ENCODE measurements around the gene S100A14. TPM values are rescaled to one million over a fixed set of nuclear protein-coding genes. Genes with fewer than 3 reads are reported as not detected.

Gene S100A14
- total RNA-seq, 1 experiment from 2014 or later: 2.1 TPM

- Mint-ChIP-seq H3K27me3 (ENCODE audit: low read depth) (no peaks in the 10 kb centered on the region; the same call in 1 of the 2 replicates), H3K27ac (no peak overlapping the region; the same call in 1 of the 2 replicates), H3K36me3 (0 out of 2 replicates have a peak, but pooled peaks cover under 1% of the 10 kb centered on the region), H3K4me3 (no peak overlapping the region), H3K9me3 (no peaks in the 10 kb centered on the region), H3K4me1 (peaks cover 33% of the 10 kb centered on the region)
- ATAC-seq (no peak), DNase-seq (ENCODE audit: low spot score) (no peak)
- ChIA-PET CTCF (interaction anchor here (0.5 to 6.1 kb wide), 5 partner anchors 25 to 65 kb away, joined by 3 to 188 read pairs (median 19); partner anchors contain the start of genes CHTOP, S100A1, S100A13 and S100A5), POLR2A (interaction anchor here (1.4 kb wide), 1 partner anchor 65 kb away, joined by 6 read pairs; the partner anchor contains the start of gene CHTOP)
- TF ChIP-seq E2F1 (CRISPR knock-in tag; IDR thresholded peaks at IDR 0.05) (no peak), PRDM15 (CRISPR knock-in tag; IDR thresholded peaks at IDR 0.05) (no peak), CREM (CRISPR knock-in tag; IDR thresholded peaks at IDR 0.05) (no peak), PRRX2 (CRISPR knock-in tag; IDR thresholded peaks at IDR 0.05) (no peak), ZMAT4 (CRISPR knock-in tag; IDR thresholded peaks at IDR 0.05) (no peak), FOXJ3 (CRISPR knock-in tag; IDR thresholded peaks at IDR 0.05; ENCODE audit: borderline replicate concordance) (no peak), SP1 (CRISPR knock-in tag; conservative IDR thresholded peaks at IDR 0.05) (no peak), USF2 (CRISPR knock-in tag; IDR thresholded peaks at IDR 0.05) (no peak), ZNF138 (CRISPR knock-in tag; conservative IDR thresholded peaks at IDR 0.05) (no peak), HMGA2 (CRISPR knock-in tag; IDR thresholded peaks at IDR 0.05) (no peak), ZNF396 (CRISPR knock-in tag; IDR thresholded peaks at IDR 0.05; ENCODE audit: borderline replicate concordance) (no peak), JUN (CRISPR knock-in tag; IDR thresholded peaks at IDR 0.05) (no peak), MXD4 (CRISPR knock-in tag; IDR thresholded peaks at IDR 0.05; ENCODE audit: borderline replicate concordance) (no peak), ESRRA (CRISPR knock-in tag; IDR thresholded peaks at IDR 0.05; ENCODE audit: borderline replicate concordance) (no peak), FOXK1 (CRISPR knock-in tag; IDR thresholded peaks at IDR 0.05) (no peak), OVOL2 (CRISPR knock-in tag; IDR thresholded peaks at IDR 0.05; ENCODE audit: borderline replicate concordance) (no peak)
Measured at GRCh38 chr1:153569465-153569864, 46.7 kb downstream of the S100A14 start.

- ChIA-PET POLR2A (interaction anchor here (0.7 to 1.8 kb wide), 6 partner anchors 14 to 71 kb away, joined by 3 to 10 read pairs (median 4); partner anchors contain the start of genes CHTOP and S100A13), CTCF (interaction anchor here (0.7 to 6.1 kb wide), 41 partner anchors 9 to 225 kb away, joined by 3 to 188 read pairs (median 5); partner anchors contain the start of genes CHTOP, NPR1, S100A13 and S100A14)
- peak; percentile 68 for ATAC-seq
- DNase-seq (ENCODE audit: low spot score): peak; percentile 96
- H3K27ac Mint-ChIP-seq: peak overlapping the region; percentile 94
- H3K4me3 Mint-ChIP-seq: peak overlapping the region; percentile 47
- no peaks in the 10 kb centered on the region for H3K9me3 Mint-ChIP-seq
- no peaks in the 10 kb centered on the region; the same call in 1 of the 2 replicates for H3K27me3 Mint-ChIP-seq (ENCODE audit: low read depth)
- peaks cover 33% of the 10 kb centered on the region for H3K4me1 Mint-ChIP-seq
- no peaks in the 10 kb centered on the region for H3K36me3 Mint-ChIP-seq
- peak; percentile 78 for TF ChIP-seq PRDM15 (CRISPR knock-in tag; IDR thresholded peaks at IDR 0.05)
- TF ChIP-seq ERG (CRISPR knock-in tag; IDR thresholded peaks at IDR 0.05): no peak
- TF ChIP-seq HMGXB4 (CRISPR knock-in tag; IDR thresholded peaks at IDR 0.05): peak; percentile 35; the same call in 1 of the 2 replicates
Measured at GRCh38 chr1:153568367-153569099, 47.6 kb downstream of the S100A14 start.

Measured in WTC11 (cell line).